GM21717 (cell line): ENCODE data around the gene CHSY3.
A peak's percentile ranks its signal among the peaks of the same experiment; 100 is the strongest.

Source experiments
- ATAC-seq: cut with Tn5 transposase; IDR thresholded peaks from one replicate; pipeline ENCODE4 v1.9.1; 2021; ENCODE audit warnings: mild to moderate bottlenecking, moderate library complexity; ENCODE audit not compliant: unreplicated experiment

The CHSY3 gene

DNA sequence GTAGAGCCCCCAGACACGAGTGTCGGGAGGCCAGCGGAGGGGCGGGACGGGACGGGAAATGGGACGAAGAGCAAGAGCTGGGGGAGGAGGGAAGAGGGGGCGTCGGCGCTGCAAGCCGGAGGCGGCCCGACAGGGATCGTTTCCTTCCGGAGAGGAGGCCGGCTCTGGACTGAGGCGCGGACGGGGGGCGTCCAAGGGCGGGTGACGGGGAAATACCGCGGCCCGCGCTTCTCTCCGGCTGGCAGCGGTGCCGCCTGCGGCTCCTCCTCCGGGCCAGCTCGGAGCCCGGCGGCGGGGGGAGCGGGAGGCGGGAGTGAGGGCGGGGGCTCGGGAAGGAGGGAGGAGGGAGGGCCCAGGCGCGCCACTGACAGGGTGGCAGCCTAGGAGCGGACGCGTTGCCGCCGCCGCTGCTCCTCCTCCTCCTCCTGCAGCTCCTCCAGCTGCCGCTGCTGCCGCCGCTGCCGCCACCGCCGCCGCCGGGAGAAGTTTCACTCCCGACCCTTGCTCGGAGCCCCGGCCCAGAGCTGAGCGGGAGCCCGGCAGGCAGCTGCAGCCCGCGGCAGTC, at the start of gene CHSY3:
Gene CHSY3, plus strand, starts transcription at position 364 of the 565 bp plus-strand sequence.
- ATAC-seq, result peak; percentile 71

DNA sequence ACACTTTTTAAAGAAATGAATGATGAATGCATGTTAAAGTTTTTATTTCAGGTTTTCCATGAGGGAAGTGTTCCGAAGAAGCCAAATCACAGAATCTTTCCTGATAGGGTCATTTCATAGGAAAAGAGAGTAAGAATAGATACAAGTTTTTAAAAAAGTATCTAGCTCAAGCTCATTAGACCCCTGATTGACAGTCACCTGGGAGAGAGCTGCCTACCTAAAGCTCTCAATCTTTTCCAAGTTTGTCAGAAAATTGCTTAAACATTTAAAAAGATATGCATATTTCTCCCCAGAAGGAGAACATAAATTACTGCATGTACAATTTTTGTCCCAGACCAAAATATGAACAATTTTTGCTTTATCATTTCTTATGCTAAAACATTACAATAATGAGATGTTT, 47.9 kb upstream of the CHSY3 start:
- no peak for ATAC-seq

DNA sequence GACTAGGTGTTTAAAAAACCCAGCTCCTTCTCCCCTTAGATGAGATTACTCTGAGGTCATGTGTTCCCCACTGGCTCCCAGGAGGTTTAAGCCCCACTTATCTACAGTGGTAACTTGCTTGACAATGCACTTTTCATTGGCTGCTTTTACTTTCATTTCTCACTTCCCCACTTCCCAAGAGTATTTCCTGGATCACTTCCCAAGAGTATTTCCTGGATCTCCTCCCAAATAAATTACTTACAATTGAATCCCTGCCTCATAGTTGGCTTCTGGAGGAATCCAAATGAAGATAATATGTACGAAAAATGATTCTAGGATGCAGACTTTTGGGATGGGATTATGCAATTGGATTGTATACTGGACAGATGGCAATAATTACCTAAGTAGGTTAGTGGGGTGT, 47.1 kb upstream of the CHSY3 start:
- no peak for ATAC-seq

DNA sequence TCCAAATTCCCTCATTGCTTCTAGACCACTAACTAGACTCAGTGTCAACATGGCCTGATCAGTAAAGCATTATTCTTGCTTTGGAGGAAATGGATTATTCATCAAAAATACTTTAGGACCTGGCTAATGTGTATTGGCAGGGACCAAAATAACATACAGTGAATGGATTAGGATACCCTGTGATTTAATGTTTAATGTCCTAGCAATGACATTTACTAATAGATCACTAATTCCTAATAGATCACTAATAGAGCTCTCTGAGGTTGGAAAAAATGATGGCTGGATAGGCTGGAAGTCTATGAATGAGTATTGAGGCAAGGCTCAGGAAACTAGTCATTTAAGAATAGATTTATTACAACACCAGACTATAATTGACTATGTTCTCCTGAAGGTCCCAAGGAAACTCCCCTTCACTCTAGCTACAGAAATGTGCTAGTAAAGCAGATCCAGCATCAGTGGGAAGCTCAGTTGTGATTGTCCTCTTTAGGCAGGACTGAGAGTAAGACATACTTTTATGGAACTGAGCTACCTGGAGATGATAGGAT, 46.1 kb upstream of the CHSY3 start:
- no peak for ATAC-seq

DNA sequence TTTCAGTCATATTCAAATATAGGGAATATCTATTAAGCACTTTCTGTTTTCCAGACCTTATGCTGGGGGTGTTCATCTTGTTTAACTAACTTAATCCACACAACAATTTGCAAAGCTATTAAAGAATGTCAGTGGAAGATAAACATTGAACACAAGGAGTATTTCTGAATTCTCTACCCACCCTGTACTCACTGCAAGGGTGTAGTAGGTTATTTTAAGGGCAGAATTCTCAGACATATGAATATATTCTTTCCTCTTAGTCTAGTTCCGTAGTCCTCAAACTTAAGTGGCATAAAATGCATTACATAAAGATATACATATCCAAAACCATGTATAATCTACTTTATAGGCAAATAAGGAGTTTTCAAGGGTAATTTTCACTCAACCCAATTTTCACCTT, 19.9 kb upstream of the CHSY3 start:
- no peak for ATAC-seq

DNA sequence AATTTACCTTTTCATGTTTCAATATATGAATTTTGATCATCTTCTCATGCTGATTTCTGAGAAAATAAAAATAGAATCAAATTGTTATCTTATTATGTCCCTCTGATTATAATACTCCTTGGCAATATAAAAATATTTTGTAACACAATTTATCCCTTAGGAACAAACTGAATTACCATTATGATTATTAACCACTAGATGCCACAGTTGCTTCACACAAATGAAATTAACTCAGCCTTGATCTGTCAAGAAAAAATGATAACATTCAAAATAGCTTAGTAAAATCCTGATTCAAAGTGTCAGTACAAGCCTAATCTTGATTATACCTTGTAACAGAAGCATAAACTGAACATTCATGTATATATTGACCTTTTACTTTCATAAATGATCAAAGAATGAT, 4.8 kb upstream of the CHSY3 start:
- no peak for ATAC-seq

DNA sequence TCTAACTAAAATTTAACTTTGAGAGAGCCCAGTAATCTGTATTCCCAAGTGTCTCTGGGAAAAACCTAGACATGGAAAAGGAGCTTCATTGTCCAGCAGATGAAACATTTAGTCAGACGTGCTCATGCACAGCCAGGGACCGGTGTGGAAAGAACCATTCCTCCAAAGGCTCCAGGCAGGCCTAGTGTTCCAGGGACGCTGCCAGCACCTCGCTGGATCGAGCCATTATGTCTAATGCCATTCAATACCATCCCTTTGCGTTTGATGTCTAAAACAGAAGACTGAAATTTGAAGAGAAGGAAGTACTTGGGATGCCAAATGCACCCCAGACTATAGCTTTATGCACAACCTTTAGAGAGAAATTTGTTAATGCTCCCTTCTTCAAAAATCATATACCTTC, 1.4 kb upstream of the CHSY3 start:
- ATAC-seq, result no peak

DNA sequence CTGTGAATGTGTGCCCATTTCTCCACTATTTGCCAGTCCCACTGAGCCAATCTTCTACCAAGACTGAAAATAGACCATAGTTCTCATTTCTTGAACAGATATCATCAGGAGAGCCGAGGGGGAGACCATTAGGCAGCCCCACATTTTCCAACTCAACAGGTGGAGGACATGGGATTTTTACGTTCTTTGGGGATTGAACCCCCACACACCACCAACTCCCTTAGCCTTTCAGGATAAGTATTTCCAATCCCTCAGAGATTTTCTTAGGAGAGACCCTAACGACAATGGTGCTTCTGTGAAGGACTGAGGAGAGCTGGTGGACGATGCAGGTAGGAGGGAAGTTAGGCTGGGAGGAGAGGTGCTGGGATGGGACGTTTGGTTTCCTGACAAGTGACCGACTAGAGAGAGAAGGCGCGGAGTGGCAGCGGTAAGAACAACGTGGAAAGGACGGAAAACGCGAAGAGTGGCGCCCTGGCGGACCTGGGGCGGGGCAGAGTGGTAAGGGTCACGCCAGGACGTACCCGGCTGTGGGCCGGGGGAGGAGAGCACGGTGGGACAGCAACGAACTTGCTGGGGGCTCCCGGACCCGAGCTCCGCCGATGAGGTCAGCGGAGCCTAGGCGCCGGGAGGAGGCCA, 681 bp upstream of the CHSY3 start:
- peak; percentile 3 for ATAC-seq

DNA sequence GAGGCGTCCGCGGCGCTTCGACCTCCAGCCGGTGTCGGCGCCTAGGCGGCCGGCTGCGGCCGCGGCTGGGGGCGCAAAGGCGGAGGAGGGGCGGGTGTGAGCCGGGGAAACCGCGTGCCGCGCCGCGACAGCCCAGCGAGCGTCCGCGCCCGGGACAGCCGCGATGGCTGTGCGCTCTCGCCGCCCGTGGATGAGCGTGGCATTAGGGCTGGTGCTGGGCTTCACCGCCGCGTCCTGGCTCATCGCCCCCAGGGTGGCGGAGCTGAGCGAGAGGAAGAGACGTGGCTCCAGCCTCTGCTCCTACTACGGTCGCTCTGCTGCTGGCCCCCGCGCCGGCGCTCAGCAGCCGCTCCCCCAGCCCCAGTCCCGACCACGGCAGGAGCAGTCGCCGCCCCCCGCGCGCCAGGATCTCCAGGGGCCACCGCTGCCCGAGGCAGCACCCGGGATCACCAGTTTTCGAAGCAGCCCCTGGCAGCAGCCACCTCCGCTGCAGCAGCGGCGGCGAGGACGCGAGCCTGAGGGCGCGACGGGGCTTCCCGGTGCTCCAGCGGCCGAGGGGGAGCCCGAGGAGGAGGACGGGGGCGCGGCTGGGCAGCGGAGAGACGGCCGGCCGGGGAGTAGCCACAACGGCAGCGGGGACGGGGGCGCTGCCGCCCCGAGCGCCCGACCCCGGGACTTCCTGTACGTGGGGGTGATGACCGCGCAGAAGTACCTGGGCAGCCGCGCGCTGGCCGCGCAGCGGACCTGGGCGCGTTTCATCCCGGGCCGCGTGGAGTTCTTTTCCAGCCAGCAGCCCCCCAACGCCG, 605 bp downstream of the CHSY3 start:
- peak; percentile 37 for ATAC-seq

DNA sequence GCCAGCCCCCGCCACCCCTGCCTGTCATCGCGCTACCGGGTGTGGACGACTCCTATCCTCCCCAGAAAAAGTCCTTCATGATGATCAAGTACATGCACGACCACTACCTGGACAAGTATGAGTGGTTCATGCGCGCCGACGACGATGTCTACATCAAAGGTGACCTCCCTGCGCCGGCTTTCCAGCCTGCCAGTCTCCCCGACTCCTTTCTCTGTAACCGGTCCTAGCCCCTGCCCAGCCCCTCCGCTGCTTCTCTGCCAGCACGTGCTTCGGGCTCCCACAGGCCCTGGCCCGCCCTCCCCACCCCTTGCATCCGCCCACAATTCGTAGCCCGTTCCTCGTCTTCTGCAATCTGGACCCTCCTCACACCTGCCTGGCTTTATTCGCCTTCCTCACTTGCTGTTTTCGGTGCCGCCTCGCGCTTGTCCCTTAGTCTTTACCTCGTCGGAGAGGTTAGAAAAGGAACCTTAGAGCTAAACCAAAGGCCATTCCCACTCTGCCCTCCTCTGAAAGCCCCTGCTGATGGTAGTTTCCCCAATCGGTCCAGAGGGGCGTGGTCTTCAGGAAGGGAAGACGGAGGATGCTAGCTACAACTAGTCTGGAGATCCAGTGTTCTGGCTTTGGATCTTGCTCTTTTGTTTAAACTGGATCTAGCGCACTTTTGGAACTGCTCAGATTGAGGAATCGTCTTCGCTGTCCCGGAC, 1.4 kb downstream of the CHSY3 start:
- no peak for ATAC-seq

DNA sequence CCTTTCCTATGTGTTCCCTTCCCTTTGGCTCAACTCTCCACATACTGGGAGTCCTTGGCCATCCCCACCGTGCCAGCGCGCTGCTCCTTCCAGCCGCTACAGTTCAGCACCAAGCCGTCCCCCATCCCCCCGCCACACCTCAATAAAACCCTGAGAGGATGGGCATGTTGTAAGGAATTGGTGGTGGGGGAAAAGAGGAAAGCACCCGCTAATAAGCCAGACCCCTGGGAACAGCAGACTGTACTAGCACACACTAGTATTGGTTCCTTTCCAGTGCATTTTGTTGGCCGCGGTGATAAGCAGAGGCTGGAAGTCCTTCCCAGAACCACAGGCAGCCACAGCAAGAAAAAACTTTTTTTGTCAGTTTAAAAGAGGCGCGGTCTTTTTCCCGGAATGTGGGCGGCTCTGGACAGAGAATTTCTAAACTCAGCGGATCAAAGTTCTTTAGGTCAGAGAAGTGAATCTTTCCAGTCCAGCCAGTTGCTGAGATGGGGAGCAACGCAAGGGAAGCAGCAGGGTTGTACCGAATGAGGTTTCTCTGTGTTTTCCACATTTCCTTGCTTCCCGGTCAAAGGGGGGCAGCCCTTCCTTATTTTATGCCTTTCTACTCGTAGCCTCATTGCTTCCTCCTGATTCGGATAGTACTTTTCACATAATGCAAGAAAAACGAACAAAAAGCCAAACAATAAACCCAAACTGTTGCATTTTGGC, 2.1 kb downstream of the CHSY3 start:
- no peak for ATAC-seq

DNA sequence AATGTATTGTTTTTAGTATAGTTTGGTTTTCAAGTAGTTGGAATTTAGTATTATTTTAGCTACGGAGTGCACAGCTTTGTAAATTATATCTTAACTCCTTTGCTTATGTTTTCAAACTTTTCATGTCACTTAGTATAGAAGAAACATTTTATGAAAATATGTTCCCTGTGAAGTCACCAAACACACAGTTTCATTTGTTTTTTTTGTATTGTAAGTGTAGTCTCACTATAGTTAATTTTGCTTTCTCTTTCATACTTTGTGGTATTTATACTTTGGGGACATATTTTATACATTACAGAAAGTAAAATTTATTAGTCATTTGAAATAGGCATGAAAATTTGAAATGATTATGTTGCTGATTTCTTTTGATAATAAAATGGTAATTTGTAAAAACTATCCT, 5.0 kb downstream of the CHSY3 start:
- peak; percentile 73 for ATAC-seq

DNA sequence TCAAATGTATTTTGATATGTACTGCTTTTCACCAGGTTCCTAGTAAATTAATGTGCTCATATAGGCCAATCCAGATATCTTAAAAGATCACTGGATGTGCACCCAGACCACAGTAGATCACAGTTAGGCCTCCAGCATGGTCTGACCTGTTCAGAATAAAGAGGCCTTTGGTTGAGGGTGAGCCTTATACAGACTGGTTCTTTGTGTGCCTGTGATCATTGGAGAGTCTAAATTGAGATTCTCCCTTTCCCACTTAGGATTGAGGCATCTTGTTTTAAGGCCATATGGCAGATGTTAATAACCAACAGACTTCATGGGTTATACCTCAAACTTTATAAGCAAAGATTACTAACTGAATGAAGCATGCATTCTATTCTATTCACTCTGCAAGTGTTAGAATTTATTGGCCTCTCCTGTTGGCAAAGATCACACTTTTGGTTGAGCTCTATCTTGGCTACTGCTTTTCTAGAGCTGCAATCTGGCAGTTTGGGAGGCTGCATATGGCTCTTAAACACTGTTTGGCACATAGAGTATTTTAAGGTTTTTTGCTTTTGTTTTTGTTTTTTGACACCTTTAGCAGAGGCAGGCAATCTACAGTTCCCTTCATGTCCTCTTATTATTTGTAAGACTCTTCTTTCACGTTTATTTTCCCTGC, 8.5 kb downstream of the CHSY3 start:
- ATAC-seq, result no peak

DNA sequence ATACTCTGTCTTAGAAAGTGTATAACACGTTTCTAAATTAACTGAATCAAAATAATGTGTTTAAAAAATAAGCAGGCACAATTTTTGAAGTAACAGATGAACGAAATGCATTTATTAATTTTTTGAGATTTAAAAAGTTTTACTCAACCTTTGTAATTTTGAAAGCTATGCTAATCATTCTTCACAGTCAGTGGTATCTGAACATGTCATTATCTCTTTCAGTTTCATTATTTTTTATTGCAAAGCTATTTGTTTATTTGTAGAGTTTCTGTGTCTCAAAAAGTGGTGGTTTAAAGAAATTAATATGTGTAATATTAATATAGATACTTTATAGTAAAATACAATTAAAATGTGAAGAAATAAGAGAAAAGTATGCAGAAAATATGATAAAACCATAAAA, 11.2 kb downstream of the CHSY3 start:
- no peak for ATAC-seq

DNA sequence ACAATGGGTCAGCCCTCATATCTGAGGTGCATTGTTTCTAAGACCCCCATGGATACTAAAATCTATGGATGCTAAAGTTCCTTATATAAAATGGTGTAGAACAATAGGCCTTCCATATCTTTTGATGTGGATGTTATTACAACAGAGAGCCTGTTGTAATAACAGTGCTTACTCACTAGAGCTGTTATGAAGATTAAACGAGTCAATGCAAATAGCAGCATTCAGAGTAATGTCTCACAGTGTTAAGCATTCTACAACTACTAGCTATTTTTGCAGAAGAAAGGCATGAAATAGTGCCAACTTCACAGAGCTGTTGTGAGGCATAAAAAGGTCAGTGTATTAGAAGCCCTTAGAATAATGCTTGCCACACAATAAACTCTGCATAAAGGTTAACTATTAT, 13.0 kb downstream of the CHSY3 start:
- ATAC-seq, result no peak

DNA sequence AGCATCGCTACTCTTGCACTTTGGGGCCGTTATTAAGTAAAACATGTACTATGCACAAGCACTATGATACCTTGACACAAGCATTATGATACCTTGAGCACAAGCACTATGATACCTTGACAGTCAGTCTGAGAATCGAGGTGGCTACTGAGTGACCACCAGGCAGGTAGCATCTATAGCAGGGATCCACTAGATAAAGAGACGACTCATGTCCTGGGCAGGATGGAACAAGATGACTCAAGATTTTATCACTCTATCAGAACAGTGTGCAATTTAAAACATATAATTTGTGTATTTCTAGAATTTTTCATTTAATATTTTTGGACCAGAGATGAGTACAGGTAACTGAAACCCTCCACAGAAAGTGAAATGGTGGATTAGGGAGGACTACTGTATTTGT, 16.9 kb downstream of the CHSY3 start:
- ATAC-seq, result no peak

DNA sequence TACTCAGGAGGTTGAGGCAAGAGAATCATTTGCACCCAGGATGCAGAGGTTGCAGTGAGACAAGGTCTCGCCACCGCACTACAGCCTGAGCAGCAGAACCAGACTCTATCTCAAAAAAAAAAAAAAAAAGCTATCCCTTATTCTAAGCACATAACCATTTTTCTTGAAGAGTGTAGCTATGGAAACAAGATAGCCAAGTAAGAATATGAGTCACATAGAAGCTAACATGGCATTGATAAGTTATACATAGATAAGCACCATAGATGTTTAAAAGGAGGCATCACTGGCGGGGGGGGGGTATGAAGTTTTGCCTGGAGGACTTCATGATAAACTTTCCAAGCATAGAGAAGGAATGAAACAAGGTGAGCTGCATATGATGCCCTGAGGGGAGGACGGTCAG, 26.0 kb downstream of the CHSY3 start:
- ATAC-seq, result no peak

DNA sequence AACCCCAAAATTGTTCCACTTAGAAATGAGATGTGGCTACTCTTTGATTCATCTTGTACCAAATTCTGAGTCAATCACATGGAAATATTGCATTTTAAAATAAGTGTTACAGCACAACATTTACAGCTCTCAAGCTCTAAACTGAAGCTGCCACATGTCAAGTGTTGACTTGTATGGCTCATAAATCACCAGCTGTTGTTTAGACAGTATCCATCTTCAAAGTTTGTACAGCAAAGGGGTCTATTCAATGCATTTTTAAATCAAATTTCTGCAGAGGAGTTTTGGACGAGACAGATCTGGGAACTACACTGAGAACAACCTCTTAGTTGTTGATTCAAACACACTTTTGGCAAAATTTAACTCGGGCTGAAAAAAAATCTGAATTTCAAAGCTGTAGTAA, 31.4 kb downstream of the CHSY3 start:
- no peak for ATAC-seq

DNA sequence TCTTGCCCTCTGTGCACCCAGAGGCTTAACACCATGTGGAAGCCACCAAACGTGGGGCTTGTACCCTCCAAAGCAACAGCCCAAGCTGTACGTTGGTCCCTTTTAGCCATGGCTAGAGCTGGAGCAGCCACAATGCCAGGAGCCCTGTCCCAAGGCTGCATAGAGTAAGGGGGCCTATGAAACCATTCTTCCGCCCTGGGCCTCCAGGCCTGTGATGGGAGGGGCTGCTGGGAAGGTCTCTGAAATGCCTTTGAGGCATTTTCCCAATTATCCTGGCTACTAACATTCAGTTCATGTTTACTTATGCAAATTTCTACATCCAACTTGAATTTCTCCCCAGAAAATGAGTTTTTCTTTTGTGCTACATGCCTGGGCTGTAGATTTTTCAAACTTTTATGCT, 33.8 kb downstream of the CHSY3 start:
- ATAC-seq, result no peak

DNA sequence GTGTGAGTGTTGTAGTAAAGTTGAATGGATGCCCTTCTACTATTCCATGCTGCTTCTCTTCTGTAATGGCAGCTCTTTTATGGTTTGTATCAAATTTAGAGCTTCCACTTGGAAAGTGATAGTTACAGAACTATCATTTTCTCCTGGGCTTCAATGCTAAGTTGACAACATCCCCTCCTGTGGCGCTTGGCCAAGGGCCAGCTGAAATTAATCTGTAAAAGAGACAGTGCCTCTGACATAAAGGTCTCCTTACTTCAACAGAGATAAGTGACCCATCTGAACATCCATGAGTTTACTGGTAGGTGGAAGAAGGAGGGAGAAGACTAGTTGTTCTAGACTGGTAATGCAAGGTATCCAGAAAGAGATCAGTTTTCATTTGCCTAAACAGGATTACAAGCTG, 39.7 kb downstream of the CHSY3 start:
- no peak for ATAC-seq
